ENCODE measurements around the gene UBFD1.
"Not testable (repeated sequence)": the region's sequence is repeated elsewhere in the genome, so short reads cannot be mapped to it uniquely, and the experiment has no call there.

Gene UBFD1

DNA sequence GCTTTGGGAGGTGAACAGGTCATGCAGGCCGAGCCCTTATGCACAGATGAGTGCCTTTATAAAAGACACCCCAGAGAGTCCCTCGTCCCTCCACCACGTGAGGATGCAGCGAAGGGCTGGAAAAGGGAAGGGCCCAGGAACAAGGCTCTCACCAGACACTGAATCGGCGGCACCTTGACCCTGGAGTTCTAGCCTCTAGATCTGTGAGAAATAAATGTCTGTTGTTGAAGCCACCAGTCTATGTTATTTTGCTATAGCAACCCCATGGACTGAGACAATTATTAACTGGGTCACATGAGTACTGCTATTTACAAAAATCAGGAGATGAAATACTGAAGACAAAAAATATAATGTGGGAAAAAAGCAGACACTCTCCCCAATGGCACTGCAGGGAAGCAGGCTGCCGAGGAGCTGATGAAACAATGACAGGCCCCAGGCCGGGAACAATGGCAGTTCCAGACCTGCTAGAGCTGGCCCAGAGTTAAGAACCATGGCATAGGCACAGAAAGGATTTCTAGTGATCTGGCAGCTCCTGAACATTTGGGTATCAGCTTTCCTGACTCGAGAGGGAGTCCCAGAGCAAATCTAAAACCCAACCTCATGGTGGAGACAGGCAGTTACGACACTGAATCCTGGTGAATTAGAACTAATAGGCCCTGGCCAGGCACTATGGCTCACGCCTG, 29.4 kb upstream of the UBFD1 start:
- DNase-seq (ENCODE audit: low spot score) = no peak

DNA sequence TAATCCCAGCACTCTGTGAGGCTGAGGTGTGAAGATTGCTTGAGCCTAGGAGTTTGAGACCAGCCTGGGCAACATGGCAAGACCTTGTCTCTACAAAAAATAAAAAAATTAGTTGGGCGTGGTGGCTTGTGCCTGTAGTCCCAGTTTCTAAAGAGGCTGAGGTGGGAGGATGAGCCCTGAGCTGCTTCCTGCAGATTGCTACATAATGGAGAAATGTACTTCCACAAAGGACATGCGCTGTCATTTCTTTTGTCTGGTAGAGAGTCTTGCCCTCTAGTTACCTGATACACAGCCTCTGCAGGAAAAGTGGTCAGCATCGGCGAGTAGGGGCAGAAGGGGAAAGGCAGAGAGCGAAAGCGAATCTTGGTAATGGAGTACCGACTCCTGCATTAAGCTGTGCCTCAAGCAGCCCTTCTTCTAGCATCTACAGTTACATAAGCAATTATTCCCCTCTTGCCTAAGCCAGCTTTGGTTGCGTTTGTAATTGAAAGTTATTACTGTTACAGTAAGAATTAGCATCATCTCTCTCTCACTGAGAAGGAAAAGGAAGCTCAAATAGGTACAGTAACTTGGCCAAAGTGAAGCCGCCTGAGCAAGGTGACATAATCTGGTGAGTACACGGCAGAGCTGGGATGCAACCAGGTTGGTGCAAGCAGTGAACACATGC, 28.8 kb upstream of the UBFD1 start:
- DNase-seq (ENCODE audit: low spot score) = no peak

DNA sequence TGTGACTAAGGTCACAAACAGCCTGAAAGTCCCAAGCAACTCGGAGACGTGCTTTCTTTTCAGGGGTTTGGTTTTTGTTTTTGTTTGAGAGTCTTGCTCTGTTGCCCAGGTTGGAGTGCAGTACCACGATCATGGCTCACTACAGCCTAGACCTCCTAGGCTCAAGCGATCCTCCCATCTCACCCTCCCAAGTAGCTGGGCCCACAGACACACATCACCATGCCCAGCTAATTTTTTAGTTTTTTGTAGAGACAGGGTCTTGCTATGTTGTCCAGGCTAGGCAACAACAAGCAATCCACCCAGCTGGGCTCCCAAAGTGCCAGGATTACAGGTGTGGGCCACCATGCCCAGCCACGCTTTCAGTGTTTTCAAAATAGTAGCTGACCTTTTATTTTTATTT, 27.5 kb upstream of the UBFD1 start:
- no peak for DNase-seq (ENCODE audit: low spot score)

DNA sequence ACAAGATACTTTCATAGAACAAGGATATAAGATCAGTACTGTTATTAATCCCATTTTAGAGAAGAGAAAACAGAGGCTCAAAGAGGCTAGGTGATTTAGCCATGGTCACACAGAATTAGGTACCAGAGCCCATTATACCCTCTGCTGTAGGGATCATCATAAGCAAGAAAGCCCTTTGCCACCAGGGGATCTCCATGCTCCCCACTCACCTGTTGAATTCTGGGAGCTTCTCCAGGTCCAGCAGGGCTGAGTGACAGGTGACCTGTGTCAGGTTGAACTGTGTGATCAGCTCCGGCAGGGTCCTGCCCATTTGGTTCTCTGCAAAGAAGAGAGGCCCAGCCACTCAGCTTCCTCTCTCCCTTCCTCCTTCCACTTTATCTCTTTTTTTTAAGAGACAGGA, 25.1 kb upstream of the UBFD1 start:
- no peak for DNase-seq (ENCODE audit: low spot score)

DNA sequence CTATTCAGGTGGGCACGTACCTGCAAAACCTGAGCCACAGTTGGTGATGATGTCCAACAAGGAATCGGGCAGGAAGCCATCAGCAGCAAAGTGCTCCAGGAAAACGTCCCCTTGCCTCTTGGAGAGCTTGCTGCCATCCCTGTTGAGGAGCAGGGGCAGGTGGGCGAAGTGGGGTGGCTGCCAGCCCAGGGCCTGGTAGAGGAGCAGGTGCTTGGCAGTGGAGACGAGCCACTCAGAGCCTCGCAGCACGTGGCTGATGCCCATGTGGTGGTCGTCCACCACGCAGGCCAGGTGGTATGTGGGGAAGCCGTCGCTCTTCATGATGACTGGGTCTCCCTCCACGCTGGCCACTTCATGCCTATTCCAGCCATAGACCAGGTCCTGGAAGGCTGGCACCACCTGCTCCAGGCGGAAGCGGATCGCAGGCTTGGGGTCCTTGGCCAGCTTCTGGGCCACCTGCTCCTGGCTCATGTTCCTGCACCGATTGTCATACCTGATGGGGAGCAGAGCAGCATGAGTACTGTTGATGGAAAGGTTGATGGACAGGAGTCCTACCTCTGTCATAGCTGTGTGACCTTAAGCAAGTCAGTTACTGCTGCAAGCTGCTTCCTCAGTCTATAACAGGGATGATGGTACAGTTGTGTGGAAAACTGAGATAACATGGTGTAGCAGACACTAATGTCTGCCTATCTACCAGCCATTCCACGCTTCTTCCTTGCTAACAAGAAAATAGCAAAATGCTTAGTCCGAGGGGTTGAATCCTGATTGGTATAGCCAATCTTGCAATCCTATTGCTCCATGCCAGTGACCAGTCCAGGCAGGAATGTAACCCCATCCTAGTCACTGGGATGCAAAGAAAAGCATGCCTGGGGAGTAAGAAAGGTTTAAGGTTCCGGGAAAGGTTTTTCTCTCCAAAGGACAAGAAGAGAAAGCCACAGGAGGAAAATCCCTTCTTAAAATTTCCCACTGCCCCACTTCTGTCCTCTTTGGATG, 22.4 kb upstream of the UBFD1 start:
- no peak for DNase-seq (ENCODE audit: low spot score)

DNA sequence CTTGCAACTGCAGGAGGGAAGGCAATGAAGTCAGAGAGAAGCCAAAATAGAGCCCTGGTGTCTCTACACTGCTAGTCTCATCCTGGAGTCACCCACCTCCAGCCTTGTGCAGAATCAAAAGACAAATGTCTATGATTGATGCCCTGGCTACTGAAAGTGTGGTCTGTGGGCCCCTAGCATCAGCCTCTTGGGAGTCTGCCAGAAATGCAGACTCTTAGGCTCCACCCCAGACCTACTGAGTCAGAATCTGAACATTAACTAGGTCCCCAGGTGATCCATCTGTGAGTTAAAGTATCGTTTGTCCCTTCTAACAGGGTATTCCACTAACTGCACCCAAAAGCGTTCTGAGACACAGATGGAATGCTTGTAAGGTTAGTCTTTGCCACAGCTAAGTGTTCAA, 21.6 kb upstream of the UBFD1 start:
- no peak for DNase-seq (ENCODE audit: low spot score)

DNA sequence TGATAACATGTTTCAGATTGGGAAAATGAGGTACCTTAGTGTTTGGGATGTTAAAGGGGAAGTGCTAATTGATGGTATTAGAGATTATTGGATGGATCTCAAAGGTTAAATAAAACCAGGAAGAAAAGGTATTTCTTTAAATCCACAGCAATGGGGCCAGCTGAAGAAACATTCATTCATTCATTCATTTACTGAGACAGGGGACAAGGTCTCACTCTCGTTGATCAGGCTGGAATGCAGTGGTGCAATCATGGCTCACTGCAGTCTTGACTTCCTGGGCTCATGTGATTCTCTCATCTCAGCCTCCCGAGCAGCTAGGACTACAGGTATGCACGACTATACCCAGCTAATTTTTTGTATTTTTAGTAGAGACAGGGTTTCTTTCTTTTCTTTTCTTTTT, 20.1 kb upstream of the UBFD1 start:
- no peak for DNase-seq (ENCODE audit: low spot score)

DNA sequence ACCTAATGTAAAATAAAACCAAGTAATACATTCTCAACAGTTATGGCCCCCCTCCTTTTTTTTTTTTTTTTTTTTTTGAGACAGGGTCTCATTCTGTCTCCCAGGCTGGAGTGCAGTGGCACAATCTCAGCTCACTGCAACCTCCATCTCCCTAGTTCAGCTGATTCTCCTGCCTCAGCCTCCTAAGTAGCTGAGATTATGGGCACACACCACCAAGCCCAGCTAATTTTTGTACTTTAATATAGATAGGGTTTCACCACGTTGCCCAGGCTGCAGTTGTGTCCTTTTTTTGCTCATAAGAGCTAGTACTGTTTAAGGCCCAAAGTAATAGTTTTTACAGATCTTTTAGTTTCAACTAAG, 18.6 kb upstream of the UBFD1 start:
- no peak for DNase-seq (ENCODE audit: low spot score)

DNA sequence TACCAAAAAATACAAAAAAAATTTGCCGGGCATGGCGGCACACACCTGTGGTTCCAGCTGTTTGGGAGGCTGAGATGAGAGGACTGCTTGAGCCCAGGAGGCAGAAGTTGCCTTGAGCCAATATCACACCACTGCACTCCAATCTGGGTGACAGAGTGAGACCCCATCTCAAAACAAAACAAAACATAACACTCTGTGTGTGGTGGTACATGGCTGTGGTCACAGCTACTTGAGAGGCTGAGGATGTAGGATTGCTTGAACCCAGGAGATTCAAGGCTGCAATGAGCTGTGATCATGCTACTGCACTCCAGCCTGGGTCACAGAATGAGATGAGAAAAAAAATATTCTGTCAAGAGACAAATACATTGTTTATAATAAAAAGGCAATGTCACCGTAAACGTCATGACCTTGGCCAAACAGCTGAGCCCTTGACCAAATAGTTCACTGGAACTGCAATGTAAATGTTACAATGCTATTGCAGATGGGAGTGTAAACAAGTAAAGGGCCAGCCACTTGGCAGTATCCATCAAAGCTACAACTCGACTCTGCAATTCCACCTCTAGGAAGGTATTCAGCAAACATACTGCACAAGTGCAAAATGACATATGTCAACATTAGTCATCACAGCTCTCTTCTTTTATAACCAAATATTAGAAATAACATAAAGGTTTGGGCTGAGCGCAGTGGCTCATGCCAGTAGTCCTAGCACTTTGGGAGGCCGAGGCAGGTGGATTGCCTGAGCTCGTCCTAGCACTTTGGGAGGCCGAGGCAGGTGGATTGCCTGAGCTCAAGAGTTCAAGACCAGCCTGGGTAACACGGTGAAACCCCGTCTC, 17.3 kb upstream of the UBFD1 start:
- no peak for DNase-seq (ENCODE audit: low spot score)

DNA sequence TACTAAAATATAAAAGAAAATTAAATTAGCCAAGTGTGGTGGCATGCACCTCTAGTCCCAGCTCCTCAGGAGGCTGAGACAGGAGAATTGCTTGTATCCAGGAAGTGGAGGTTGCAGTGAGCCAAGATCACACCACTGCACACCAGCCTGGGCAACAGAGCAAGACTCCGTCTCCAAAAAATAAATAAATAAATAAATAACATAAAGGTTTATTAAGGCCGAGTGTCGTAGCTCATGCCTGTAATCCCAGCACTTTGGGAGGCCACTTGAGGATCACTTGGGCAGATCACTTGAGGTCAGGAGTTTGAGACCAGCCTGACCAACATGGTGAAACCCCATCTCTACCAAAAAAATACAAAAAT, 16.7 kb upstream of the UBFD1 start:
- not testable (repeated sequence) for DNase-seq (ENCODE audit: low spot score)

DNA sequence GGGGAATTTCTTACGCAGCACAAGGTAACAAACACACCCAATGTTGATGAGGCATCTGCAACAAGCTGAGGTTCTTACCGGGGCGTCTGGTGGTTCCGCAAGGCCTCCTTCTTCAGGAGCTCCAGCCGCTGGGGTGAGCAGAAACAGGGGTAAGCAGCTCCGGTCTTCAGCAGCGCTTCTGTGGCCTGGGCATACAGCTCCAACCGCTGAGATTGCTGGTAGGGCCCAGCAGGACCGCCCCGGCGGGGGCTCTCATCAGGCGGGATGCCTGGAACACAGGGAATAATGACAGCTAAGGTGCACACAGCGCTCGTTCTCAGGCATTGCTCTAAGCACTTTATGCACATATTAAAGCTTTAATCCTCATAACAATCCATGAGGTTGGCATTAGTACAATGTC, 13.1 kb upstream of the UBFD1 start:
- no peak for DNase-seq (ENCODE audit: low spot score)

DNA sequence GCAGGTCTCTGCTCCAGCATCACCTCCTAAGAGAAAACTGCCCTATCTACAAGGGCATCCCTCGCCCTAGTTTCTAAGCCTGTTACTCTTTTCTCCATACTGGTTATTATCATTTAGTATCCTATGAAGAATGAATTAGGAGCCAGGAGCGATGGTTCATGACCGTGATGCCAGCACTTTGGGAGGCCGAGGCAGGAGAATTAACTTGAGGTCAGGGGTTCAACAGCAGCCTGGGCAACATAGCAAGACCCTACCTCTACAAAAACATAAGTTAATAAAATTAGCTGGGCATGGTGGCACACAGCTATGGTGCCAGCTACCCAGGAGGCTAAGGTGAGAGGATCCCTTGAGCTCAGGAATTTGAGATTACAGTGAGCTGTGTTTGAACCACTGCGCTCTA, 7.6 kb upstream of the UBFD1 start:
- no peak for DNase-seq (ENCODE audit: low spot score)

DNA sequence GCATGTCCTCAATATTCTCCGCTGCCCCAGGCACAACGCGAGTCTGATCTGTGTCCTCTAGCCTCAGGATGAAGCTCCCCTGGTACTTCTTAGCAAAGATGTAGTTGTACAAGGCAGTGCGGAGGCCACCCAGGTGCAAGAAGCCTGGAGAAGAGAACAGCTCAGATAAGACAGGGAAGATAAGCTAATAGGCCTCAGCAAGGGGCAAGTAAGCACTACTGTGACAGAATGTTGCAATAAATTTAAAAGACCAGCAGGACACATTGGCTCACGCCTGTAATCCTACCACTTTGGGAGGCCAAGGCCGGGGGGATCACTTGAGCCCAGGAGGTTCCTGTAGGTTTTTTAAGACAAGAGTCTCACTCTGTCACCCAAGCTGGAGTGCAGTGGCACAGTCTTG, 5.4 kb upstream of the UBFD1 start:
- DNase-seq (ENCODE audit: low spot score) = no peak

DNA sequence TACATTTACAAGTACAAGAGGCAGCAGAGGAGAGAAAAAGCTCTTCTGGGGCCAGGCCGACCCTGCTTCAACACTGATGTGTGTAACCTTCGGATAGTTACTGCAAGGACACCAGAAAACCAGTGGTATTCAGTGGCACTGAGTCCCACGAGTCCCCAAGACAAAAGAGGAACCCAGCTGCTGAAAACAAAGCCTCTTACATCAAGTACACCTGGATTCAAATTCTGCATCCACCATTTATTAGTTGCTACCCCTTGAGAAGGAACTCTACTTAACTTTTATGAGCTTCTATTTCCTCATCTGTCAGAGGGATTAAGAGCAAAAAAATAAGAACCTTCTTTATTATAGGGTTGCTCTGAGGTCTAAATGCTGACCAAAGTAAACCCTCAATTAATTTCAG, 3.0 kb upstream of the UBFD1 start:
- no peak for DNase-seq (ENCODE audit: low spot score)

DNA sequence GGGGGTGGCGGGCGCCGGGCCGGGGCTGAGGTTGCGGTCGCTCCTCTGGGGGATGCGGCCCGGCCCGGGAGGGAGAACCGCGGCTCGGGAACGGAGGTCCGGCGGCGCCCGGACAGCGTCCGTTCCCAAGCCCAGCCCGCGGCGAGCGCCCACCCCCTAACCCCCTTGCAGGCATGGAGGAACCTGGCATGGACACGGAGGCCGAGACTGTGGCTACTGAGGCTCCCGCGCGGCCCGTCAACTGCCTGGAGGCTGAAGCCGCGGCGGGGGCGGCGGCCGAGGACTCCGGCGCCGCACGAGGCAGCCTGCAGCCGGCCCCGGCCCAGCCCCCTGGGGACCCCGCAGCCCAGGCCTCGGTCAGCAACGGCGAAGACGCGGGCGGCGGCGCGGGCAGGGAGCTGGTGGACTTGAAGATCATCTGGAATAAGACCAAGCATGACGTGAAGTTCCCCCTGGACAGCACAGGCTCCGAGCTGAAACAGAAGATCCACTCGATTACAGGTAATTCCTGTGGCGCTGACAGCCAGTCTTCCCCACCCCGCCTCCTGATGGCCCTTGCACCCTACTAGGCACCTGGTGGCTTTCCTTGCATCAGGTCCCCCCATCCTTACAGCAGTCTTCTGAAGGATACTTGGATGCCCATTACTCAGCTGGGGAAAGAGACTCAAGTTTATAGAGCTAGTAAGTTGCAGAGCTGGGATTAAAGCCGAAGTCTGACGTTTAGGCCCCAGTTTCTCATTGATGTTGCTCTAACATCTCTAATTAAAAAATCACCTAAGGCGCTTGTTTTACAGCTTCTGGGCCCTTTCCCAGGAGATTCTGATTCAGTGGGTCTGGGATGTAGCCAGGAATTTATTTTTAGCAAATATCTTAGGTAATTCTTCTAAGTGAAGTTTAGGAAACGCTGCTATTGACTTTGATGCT, 514 bp downstream of the UBFD1 start:
- no peak for DNase-seq (ENCODE audit: low spot score)

DNA sequence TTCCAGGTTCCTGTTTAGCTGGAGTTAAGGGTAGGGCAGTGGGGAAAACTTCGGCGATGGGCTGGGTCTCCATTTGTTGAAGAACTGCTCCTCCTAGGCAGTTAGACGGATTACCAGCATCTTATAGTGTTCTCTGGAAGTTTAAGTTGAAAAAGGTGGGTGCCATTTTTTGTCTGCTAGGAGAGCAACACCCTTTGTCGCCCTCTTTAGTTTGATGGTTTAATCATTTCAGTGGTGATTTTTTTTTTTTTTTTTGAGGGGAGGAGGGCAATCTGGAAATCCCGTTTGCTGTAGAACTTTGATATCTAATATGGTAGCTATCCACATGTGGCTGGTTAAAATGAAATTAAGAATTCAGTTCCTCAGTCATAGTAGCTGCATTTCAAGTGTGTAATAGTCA, 4.1 kb downstream of the UBFD1 start:
- no peak for DNase-seq (ENCODE audit: low spot score)

DNA sequence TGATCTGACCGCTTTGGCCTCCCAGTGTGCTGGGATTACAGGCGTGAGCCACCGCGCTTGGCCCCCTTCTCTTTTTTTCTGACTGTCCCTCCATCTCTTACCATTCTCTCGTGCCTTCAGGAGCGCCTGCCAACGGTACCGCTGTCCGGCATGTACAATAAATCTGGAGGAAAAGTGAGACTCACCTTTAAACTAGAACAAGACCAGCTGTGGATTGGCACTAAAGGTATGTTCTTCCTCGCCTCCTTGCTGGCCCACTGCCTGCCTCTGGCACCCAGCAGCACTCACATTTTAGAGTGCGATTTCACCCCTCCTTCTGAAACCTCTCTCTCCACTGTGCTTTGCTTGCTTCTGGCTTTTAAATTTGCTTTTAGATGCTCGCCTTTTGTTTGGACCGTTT, 5.0 kb downstream of the UBFD1 start:
- DNase-seq (ENCODE audit: low spot score) = no peak

DNA sequence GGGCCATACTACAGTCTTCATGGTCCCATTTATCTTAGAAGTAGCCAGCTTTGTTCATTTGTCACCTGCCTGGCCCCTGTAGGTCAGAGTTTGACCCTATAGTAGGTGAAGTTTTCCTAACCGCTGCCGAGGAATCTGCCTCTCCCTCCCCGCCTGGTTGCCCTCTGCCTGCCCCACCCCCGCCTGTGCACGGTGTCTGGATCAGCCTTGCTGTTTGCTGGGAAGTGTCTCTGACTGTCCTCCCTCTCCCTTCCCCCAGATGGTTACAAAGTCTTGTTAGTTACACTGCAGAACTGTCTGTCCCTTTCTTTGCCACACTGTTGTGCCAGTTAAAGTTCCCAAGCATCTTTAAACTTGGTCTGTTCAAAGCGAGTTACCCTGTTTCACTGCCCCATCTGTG, 5.7 kb downstream of the UBFD1 start:
- DNase-seq (ENCODE audit: low spot score) = no peak

DNA sequence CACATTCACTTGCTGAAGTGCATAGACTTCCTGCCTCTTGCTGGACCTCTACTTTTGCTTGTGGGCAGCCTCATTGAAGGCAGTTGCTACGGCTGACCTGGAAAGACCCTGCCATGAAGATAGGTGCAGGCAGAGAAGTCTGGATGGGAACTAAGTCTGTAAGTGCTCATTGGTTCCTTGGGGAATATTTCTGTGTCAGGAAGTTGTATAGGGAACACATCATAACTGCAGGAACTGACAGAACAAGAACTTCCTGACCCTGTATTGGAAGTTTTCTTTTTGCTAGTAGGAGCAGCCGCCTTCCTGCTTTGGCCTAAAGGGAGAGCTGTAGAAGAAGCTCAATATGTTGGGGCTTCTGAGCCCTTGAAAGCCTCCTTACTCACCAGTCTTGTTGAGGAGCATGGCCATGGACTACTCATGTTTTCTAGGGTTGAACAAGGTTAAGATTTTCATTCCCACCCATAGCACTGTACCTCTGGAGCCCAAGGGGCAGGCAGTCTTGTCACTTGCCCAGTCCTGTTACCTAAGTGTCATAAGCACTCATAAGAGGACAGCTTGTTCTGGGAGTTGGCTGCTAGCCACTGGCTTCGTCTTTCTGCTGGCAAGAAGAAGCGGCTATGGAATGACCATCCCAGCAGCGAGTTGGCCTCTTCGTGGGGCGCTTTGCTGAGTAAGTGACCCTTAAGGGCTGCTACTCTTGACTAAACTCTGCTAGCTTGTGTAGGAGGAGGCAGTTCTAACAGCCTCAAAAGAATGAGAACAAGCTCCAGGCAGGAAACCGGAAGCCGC, 7.2 kb downstream of the UBFD1 start:
- DNase-seq (ENCODE audit: low spot score) = no peak

DNA sequence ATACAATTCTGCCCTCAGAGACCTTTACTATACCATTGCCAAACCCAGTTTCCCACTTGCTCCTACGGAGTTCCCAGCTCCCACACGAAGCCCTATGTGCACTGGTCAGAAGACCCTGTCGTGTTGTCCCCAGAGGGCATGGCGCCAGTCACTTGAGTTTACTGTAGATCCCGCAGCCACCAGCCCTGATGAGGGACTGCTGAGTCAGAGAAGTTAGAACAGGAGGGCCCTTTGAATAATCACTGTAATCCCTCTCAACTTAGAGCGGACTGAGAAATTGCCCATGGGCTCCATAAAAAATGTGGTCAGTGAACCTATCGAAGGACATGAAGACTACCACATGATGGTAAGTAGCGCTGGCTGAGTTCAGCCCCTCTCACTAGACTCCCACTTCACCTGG, 9.2 kb downstream of the UBFD1 start:
- no peak for DNase-seq (ENCODE audit: low spot score)

Data from globus pallidus (tissue), 1 donor.